IMR-90 (cell line): ENCODE measurements around the gene FCMR.

ENCODE experiments used
- BHLHE40 ChIP-seq: fragments of 150-350 bp; IDR thresholded peaks from 2 replicates; pipeline ENCODE4 v1.6.1; 2016; ENCODE audit warnings: mild to moderate bottlenecking, low read depth, low read length
- CHD1 ChIP-seq: IDR thresholded peaks from 2 replicates; pipeline ENCODE4 v1.6.1; 2012; ENCODE audit warnings: low read depth, low read length, improper control_type of control experiment
- NFE2L2 ChIP-seq: fragments of 150-350 bp; IDR thresholded peaks from 2 replicates; pipeline ENCODE4 v1.6.1; 2016; ENCODE audit warnings: low read depth, mild to moderate bottlenecking, low read length
- POLR2A ChIP-seq: IDR thresholded peaks from 2 replicates; pipeline ENCODE4 v1.6.1; 2012; ENCODE audit warnings: mild to moderate bottlenecking, low read depth, low read length
- RFX5 ChIP-seq: IDR thresholded peaks from 2 replicates; pipeline ENCODE4 v1.8.0; 2012; ENCODE audit warnings: low read depth, mild to moderate bottlenecking, low read length, moderate library complexity
- TF ChIP-seq, protein P1 (sequence below): conservative IDR thresholded peaks from 2 replicates; pipeline ENCODE4 v1.5.1; 2012; ENCODE audit warnings: mild to moderate bottlenecking, low read depth, low read length, improper control_type of control experiment
- TF ChIP-seq, protein P2 (sequence below): fragments of 150-350 bp; IDR thresholded peaks from 2 replicates; pipeline ENCODE4 v1.6.1; 2017; ENCODE audit warnings: mild to moderate bottlenecking, antibody characterized with exemption, low read length, low read depth
- TF ChIP-seq, protein P3 (sequence below): fragments of 150-350 bp; IDR thresholded peaks from 2 replicates; pipeline ENCODE4 v1.6.1; 2016; ENCODE audit warnings: low read depth, mild to moderate bottlenecking, low read length, moderate library complexity, borderline replicate concordance

- TF ChIP-seq, protein P1, sequence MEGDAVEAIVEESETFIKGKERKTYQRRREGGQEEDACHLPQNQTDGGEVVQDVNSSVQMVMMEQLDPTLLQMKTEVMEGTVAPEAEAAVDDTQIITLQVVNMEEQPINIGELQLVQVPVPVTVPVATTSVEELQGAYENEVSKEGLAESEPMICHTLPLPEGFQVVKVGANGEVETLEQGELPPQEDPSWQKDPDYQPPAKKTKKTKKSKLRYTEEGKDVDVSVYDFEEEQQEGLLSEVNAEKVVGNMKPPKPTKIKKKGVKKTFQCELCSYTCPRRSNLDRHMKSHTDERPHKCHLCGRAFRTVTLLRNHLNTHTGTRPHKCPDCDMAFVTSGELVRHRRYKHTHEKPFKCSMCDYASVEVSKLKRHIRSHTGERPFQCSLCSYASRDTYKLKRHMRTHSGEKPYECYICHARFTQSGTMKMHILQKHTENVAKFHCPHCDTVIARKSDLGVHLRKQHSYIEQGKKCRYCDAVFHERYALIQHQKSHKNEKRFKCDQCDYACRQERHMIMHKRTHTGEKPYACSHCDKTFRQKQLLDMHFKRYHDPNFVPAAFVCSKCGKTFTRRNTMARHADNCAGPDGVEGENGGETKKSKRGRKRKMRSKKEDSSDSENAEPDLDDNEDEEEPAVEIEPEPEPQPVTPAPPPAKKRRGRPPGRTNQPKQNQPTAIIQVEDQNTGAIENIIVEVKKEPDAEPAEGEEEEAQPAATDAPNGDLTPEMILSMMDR: no peak
- TF ChIP-seq, protein P2, sequence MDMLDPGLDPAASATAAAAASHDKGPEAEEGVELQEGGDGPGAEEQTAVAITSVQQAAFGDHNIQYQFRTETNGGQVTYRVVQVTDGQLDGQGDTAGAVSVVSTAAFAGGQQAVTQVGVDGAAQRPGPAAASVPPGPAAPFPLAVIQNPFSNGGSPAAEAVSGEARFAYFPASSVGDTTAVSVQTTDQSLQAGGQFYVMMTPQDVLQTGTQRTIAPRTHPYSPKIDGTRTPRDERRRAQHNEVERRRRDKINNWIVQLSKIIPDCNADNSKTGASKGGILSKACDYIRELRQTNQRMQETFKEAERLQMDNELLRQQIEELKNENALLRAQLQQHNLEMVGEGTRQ: no peak
- TF ChIP-seq NFE2L2: no peak
- no peak for TF ChIP-seq POLR2A
- TF ChIP-seq BHLHE40: no peak
- TF ChIP-seq RFX5: no peak
- TF ChIP-seq, protein P3, sequence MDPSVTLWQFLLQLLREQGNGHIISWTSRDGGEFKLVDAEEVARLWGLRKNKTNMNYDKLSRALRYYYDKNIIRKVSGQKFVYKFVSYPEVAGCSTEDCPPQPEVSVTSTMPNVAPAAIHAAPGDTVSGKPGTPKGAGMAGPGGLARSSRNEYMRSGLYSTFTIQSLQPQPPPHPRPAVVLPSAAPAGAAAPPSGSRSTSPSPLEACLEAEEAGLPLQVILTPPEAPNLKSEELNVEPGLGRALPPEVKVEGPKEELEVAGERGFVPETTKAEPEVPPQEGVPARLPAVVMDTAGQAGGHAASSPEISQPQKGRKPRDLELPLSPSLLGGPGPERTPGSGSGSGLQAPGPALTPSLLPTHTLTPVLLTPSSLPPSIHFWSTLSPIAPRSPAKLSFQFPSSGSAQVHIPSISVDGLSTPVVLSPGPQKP: no peak
- TF ChIP-seq CHD1: no peak
Observed at GRCh38 chr1:206873603-206874188, 48.0 kb downstream of the FCMR start.
